GM18511 (cell line): ENCODE results near the gene ADAMTSL1.
"Not testable (repeated sequence)": the region's sequence is repeated elsewhere in the genome, so short reads cannot be mapped to it uniquely, and the experiment has no call there.

Experiments
- ATAC-seq: cut with Tn5 transposase; IDR thresholded peaks from one replicate; pipeline ENCODE4 v1.9.1; 2021; ENCODE audit warnings: mild to moderate bottlenecking, moderate library complexity; ENCODE audit not compliant: unreplicated experiment

ADAMTSL1 gene

DNA sequence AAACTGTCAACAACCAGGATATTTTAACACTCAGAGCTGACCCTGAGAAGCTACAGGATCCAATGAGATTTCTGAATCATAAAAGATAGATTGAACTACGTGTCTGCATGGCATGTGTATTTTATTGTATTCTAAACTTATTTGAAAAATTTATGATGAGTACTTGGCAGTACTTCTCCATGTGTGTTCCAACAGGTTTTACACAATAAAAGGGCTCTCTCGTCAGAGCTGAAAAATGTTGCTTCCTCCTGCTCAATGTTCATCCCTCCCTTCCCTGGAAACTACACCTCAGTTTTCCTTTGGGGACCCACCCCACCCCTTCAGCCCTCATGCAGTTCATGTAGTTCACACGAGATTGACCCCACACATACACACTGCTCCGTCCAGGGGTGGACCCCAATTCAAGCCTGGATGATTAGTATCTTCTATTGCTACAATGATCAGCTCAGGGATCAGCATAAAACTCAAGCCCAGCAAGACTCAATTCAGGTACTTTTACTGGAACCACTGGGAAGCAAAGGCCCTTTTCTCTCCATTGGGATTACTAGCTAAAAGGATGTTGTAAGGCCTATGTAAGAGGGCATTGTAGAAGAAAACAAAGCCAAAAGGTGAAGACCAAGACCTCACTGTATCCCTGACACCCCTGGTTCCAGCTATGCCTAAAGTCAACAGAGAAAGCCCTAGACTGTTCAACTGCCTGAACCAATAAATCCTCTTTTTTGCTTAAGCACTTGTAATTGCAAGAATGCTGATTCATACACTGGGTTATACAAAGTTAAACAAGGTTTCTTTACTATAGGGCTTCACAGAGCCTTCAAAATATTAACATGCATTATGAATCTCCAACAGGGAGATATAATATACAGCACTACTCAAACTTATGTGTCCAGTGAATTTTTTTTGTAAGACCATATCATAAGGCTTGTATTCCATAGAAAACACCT, 446.5 kb downstream of the ADAMTSL1 start:
- ATAC-seq, result no peak

DNA sequence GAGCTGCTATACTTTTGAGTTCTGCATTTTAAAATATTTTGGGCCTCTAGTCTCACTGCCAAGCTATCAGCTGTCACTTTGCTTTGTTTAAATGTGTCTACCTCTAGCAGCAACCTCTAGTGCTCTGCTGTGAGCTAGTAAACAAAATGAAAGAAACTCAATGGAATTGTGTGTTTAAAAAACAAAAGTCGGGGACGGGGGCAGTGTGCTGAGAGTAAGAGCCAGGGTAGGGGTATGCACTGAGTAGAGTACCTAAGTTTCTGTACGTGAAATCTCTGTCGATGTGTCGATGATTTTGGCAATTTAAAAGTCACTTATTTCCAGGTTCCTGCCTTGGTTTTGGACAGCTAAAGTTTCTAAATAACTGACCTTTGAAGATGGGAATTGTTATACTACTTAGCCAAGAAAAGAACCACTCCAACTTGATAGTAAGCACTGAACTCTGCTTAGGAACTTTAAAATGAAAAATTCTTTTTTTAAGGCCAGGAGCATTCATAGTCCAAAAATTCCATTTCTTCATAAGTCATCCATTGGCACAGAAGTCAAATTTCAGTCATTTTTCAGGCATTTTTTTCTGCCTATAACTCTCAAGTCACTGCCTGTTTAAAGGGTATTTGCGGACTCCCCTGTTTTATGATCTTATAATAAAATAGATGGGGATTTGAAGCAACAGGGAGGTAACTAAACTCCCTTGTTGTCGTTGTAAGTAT, 447.6 kb downstream of the ADAMTSL1 start:
- no peak for ATAC-seq

DNA sequence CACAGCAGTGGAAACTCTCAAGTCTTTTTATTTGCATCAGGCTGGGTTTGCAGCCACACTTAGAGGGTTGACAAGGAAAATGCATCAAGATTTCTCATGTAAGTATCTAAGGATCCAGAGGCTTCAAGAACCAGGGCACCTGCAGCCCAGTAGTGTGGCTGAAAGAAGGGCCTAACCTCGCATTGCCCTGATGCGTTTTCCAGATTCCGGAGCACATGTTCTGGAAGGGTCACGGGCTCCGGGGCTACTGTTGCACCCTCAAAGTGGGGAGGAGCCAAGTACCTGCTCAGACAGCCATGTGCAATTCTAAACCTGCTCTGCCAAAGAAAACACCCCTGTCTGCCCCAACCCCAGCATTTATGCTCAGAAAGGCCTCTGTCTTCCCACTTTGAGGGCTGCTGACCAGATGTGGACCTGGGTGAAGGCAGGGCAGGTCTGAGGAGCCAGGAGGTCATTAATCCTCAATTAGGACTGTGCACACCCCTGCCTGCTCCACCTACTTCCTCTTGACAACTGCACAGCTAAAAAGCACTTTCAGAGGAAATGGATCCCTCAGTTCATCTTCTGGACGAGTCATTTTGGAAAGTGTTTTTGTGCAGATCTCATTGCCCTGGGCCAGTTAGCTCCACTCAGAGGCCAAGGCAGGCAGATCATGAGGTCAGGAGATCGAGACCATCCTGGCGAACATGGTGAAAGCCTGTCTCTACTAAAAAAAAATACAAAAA, 448.4 kb downstream of the ADAMTSL1 start:
- ATAC-seq, result no peak

DNA sequence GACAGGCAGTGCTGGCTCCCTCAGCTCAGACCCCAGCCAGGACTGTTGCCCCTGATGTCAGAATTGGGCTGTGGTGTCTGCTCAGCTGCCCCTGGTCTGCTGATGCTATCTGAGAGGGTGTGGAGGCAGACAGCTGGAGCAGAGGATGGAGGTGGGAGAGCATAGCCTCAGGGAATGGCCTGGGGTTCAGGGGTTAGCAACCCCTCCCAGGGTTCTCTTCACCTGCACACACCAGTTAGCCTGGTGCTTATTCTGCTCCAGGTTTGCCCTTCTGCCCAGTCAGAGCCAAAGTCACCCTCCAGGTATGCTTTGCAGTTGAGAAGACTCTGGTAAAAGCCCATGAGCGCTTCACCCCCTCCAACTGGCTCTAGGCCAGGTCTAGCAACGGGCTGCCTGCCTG, 449.2 kb downstream of the ADAMTSL1 start:
- ATAC-seq, result no peak

DNA sequence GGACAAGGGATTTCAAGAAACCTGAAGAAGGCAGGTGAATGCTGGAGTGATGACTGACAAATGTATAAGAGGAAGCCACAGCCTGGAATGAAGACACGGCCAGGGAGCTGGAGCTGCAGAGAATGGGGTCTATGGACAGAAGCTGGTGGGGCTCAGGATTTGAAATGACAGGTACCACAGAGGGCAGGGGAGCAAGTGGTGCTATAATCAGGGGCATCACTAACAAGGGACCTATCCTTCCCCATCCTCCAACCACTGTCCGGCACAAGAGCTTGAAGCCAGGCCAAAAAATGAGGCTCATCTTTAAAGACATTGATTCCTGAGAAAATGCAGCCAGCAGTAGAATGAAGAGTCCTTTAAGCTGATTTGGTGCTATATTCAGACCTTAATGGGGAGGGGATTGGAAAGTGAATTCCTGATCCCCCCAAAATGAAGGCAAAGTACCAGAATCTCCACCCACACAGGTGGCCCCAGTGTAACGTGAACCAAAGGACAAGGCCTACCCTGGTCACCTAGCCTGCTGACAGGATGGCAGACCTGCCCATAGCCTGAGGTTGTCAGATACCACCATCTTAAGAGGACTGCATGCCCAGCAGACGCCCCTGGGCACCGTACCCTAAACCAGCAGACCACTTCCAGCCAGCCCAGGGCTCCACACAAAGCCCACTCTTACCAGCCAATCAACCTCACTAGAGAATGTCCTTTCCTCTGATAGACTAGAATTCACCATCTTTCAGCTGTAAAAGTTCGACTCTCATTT, 449.9 kb downstream of the ADAMTSL1 start:
- no peak for ATAC-seq

DNA sequence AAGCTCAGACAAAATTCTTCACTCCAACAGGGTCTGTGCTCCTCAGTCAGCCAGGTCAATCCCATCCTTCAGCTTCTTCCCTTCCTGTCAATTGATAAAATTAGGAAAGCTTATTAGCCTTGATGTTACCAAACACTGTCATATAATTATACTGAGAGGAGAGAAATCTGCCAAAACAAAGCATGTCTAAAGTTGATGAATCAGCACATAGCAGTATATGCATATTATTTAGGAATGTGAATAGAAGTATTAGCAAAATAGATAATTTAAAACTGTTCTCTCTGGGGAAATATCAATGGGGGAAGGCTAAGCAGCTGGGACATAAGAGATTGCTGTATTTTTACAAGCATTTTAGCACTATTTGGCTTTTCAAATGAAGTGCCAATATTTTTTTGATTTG, 451.9 kb downstream of the ADAMTSL1 start:
- no peak for ATAC-seq

DNA sequence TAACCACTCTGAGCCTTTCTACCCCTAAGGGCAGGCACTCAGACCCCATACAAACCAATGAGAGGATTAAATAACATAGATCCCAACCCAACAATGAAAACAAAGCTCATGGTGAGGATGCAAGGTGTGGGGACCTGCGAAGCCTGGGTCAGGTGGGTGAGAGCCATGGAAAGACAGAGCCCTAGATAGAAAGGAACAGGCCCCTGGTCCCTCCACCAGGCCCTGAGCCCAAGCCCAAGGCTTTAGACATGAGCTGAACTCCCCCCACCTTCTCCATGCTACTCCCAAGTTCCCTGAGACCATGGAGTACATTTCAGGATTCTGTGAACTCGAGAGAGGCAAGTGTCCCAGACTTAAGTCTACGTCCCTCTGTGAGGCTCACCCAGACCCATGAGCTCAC, 452.6 kb downstream of the ADAMTSL1 start:
- ATAC-seq, result no peak

DNA sequence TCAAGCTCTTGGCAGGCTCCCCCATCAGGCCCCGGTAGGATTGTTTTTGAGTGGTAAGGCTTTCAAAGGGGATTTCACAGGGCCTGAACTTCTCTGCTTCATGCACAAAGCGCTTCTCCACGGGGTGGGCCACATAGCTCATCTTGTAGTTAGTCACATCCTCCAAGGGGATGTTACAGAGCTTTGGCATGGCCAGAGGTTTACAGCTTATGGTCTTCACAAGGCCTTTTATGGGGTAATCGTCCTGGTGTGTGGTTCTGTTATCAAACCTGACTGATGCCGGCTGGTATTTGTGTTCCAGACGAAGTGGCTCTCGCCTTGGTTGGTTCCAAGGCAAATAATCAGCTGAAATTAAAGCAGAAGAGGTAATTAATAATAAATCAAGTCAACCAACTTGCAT, 454.8 kb downstream of the ADAMTSL1 start:
- no peak for ATAC-seq

DNA sequence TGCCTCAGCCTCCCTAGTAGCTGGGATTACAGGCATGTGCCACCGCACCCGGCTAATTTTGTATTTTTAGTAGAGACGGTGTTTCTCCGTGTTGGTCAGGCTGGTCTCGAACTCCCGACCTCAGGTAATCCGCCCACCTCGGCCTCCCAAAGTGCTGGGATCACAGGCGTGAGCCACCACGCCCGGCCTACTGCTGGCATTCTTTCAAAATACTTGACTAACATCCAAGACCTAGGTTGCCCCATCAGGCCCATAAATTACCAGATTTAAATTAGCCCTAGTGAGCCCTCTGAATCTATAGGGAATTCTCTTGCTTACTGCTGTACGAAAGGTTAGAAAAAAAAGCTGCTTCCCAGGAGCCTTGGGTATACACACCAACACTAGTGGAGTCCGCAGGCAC, 456.7 kb downstream of the ADAMTSL1 start:
- ATAC-seq, result not testable (repeated sequence)

DNA sequence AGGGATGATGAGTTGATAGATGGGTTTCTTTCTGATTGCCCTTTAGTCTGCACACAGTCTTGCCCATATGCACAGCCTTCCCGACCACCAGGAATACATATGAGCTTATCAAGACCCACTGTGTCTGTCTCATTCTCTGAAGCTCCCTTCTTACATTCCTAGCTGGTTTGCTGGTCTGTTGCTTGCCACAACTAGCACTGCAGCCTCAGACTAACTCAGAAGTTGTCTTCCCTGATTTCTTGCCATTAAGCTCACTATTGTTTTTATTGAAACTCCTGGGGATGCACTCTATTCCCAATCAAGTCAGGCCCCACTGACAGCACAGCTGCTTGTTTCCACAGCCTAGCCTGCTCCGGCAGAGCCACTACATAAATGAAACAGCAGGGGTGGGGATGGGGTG, 461.6 kb downstream of the ADAMTSL1 start:
- ATAC-seq, result no peak

DNA sequence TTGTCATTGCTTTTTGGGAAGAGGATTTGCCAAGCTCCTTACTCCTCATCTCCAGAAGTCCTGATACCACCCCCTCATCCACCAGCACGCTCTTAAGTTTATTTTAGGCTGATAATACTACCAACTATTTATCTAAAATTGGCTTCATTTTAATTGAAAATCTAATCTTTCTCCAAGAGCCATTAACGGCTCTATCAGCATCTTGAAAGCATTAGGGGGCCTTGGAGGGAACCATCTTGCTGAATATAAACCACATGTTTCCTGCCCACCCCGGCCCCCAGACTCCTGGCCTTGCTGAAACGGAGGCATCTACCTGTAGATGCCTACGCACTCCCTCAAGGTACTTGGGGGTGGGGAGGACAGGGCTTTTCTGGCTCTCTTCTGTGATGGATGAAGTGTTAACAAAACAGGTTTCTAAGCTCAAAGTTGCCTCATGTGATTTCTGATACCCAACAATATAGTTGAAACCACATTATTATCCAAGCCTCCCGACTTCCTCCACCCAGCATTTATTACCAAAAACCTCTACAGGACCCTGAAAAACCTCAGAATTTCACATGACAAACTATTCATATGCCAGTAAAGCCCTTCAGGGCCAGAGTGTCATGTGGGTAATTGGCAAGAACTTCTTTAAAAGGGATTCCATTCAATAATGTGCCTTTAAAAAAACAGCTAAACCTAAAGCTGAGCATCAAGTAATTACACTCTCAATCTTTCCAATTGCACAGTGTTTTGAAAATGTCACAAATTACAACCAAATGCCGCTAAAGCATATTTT, 462.3 kb downstream of the ADAMTSL1 start:
- no peak for ATAC-seq

DNA sequence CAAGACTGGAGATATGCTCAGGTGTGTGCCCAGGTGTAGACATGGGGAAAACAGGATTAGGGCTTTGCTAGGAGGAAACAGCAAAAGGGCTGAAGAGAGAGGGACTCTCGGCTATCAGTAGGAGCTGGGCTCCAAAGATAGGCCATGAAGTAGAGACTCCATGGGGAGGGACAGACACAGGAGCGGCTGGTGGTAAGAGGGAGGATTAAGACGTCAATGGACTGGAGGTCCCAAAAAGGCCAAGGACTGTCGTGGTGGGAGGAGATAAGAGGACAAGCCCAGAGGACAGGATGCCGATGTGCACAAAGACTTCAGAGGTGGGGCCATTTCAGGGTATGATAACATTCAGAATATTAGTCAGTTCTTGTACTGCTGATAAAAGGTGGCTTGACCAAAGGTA, 466.0 kb downstream of the ADAMTSL1 start:
- no peak for ATAC-seq

DNA sequence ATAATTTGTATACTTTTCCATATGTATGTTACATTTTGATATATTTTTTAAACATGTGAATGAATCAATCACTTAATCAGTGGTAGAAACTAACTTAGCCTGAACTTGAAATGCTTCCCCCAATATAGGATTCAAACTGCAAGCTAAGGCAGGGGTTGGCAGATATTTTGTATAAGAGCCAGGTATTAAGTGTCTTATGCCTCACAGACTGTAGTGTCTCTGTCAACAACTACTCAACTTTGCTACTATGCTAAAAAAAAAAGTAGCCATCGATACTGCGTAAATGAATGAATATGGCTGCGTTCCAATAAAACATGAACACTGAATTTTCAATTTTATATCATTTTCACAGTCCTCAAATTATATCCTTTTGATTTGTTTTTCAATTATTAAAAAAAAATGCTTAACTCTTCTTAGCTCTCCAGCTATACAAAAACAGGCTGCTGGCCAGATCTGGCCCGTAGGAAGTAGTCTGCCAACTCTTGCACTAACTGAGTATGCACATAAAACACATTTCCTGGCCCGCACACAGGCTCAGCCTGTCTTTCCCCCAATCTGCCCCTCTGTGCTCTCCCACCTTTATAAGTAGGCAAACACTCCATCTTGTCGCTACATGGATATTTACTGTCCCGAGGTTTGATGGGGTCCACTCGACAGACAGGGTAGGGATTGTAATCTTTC, 467.2 kb downstream of the ADAMTSL1 start:
- no peak for ATAC-seq

DNA sequence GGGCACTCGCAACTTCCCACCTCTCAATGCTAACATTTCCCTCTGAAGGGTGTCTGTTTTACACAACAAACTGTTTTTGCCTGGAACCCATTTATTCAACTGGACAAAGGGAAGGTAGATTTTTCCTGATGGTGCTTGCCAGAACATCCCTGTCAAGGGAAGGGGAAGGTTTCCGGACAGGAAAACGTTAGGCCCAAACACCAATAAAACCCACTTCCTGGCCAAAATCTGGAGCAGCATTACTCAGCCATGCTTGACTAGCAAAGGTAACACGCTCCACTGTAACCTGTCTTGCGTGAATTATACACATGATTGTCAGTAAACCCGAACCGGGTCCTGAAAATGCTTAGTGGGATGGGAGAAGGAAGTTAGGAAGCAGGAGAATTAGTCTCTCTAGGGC, 468.8 kb downstream of the ADAMTSL1 start:
- no peak for ATAC-seq

DNA sequence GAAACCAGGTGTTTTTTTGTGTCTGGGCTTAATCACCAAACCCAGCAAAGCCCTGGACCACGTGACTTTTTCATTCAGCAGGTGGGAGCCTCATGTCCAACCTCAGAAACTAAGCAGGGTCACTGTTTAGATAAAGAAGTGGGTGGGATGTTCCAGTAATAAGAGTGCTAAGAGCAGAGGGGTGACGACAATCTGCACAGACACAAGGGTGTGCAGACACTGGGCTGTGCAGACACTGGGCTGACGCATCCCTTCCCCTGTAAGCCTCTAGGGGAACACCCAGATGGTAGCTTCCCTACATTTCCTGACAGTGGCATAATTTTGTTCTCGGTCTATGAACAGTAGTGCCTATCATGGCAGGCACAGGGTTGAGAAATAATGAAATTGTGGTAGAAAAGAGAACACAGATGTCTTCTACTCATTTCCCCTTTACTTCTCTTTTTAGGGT, 474.0 kb downstream of the ADAMTSL1 start:
- no peak for ATAC-seq

DNA sequence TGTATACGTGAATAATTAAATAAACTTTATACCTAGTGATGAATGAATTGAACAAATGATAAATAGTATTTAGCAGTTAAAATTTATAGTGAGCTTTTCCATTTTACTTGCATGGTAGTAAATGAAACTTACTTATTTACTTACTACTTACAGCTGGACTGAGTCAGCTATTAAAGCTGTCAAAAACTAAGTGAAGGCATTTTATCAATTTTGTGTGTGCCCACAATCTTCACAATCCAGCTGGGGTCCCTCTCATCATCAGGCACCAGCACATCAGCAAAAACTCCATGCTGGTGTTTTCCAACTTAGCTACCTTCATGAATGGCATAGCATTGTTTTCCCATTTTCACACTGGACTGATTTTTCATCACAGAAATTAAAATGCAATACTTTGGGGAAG, 478.0 kb downstream of the ADAMTSL1 start:
- ATAC-seq, result no peak

DNA sequence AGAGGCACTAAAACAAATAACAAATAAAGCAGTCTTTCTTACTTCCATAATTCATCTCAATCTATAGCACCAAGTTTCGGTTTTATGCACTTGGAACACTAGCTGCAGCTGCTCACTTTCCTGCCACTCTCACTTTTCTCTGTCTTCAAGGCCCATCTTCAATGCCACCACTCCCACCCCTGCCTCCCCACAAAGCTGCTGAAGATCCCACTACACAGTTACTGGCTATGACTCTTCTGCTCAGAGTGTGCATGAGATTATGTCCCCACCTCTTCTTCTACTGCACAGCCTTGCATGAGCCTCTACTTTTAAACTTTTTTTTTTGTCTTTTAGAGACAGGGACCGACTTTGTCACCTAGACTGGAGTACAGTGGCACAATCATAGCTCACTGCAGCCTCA, 481.7 kb downstream of the ADAMTSL1 start:
- ATAC-seq, result no peak
